Measurements from ENCODE around the gene ATXN1. TPM values are rescaled to one million over a fixed set of nuclear protein-coding genes. Genes with fewer than 3 reads are reported as not detected.

Gene ATXN1
- total RNA-seq, 4 donors from 2014 or later = 26.4 to 46.4 (median 36.1) TPM

GRCh38 chr6:16486661-16487060 is 274.6 kb downstream of the ATXN1 start:
- TF ChIP-seq CTCF (IDR thresholded peaks at IDR 0.05) = no peak
- ATAC-seq (ENCODE audit: low FRiP score) = no peak
- no peak for DNase-seq (ENCODE audit: low spot score)

GRCh38 chr6:16483315-16483875 is 277.9 kb downstream of the ATXN1 start:
- ATAC-seq (ENCODE audit: low FRiP score) = no peak
- no peak for TF ChIP-seq CTCF (IDR thresholded peaks at IDR 0.05)

GRCh38 chr6:16482702-16483314 is 278.5 kb downstream of the ATXN1 start:
- TF ChIP-seq CTCF (IDR thresholded peaks at IDR 0.05) = no peak
- ATAC-seq (ENCODE audit: low FRiP score) (no peak), DNase-seq (ENCODE audit: low spot score) (no peak)

More at GRCh38 chr6:16483315-16483875, 277.9 kb downstream of the ATXN1 start:
- DNase-seq (ENCODE audit: low spot score) = no peak

- no peak for TF ChIP-seq CTCF (IDR thresholded peaks at IDR 0.05)
- ATAC-seq (ENCODE audit: low FRiP score) (no peak), DNase-seq (ENCODE audit: low spot score) (no peak)
Observed at GRCh38 chr6:16481697-16482399, 279.4 kb downstream of the ATXN1 start.

GRCh38 chr6:16480763-16481560 is 280.3 kb downstream of the ATXN1 start:
- no peak for TF ChIP-seq CTCF (IDR thresholded peaks at IDR 0.05)
- no peak for DNase-seq (ENCODE audit: low spot score)
- no peak for ATAC-seq (ENCODE audit: low FRiP score)

- TF ChIP-seq CTCF (IDR thresholded peaks at IDR 0.05) = no peak
- no peak for DNase-seq (ENCODE audit: low spot score)
- no peak for ATAC-seq (ENCODE audit: low FRiP score)
Observed at GRCh38 chr6:16477367-16478149, 283.7 kb downstream of the ATXN1 start.
